AG04450 (cell line): ENCODE results near the gene MYO1A. TPM values are rescaled to one million over a fixed set of nuclear protein-coding genes. Genes with fewer than 3 reads are reported as not detected.

ENCODE experiments used
- CTCF ChIA-PET: fragments of 300-600, 350-600 bp; formaldehyde crosslinking; extraction: SDS; loops from one replicate; lab custom pipeline; 2022; ENCODE audit warnings: antibody characterized with exemption, inconsistent platforms; lab: Charles Lee
- POLR2A ChIA-PET: fragments of 350-600 bp; formaldehyde crosslinking; extraction: SDS; loops from one replicate; lab custom pipeline; 2021; ENCODE audit warnings: antibody characterized with exemption, inconsistent platforms; lab: Yijun Ruan, JAX
- DNase-seq: peaks from one replicate; pipeline ENCODE4 v3.0.0-alpha.2; 2011; ENCODE audit warnings: low read depth, low spot score
- H3K27ac ChIP-seq: one replicate; pipeline ENCODE4 v1.5.1; 2012; ENCODE audit warnings: low read depth, low read length, control low read depth
- H3K27me3 ChIP-seq: one replicate; pipeline ENCODE4 v1.6.0; 2012; ENCODE audit warnings: low read length; ENCODE audit not compliant: control insufficient read depth, insufficient read depth
- H3K4me3 ChIP-seq: 2 replicates; pipeline ENCODE4 v1.5.1; 2011; ENCODE audit warnings: mild to moderate bottlenecking, low read depth, low read length, control low read depth
- H3K9me3 ChIP-seq: 2 replicates; pipeline ENCODE4 v1.5.1; 2012; ENCODE audit warnings: low read length; ENCODE audit not compliant: control insufficient read depth, insufficient read depth
- polyA plus RNA-seq: library from polyadenylated mRNA; depleted of rRNA; stranded (reverse); fragments of >200 nt; gene quantifications from 2 replicates; pipeline ENCODE4 v1.2.3, GENCODE V29; 2011
- TF ChIP-seq, protein P1 (sequence below): IDR thresholded peaks from 2 replicates; pipeline ENCODE4 v1.5.1; 2011; ENCODE audit warnings: low read depth, low read length, control low read depth, inconsistent platforms

MYO1A gene
- polyA plus RNA-seq, 1 experiment: not detected

DNA sequence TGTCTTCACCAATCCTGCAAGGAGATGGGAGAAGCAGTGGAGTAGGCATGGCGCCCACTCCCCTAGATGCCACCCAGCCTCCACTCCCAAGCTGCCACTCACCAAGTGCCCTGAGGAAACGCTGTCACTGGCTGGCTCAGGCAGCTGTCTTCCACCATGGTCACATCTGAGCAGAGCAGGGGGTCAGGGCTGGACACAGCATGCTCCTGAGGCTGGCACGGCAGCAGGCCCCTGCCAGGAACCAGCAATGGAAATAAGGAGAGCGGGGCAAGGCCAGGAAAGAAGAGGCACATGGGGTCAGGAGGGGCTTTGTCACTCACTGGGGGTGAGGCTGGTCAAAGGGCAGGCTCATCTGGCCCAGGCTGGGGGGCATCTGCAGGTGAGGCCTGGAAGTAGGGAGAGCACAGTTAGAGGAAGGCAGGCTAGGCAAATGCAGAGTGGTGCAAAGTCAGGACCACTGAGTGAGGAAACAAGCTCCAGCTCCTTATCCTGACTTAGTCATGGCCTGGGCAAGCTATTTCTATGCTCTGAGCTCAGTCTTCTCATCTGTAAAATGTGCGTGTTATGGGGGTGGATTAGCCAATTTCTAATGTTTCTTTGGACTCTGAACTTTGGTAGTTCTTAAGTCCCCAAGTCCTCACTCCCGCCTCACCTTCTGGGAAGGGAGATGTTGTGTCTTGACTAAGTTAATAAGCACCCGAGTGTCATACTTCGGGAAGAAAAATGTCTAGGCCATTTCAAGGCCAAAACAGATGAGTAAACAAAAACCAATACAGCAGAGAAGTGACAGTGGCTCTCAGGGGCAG, 47.0 kb upstream of the MYO1A start:
- H3K27ac ChIP-seq: peak overlapping the region; percentile 31

DNA sequence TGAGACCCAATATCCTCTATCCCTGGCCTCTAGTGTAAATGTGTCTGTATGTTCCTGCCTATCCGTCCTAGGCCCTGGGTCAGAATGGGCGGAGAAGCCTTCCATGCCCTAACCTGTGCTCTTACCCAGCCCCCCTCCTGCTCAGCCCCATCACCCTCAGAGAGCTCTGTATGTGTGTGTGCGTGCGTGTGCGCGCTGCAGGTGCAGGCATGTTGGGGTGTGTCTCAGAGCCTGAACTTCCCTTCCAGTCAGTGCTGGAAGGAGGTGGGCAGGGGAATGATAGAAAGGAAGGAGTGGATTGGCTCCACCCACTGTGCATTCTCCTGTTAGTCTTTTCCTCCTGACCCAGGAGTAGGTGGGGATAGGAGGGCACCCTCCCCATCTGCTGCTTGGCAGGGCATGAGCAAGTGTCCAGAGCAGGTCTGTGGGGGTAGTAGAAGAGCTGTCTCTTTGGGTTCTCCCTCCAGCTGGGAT, 46.2 kb upstream of the MYO1A start:
- POLR2A ChIA-PET: interaction anchor here (1.6 to 13.0 kb wide), 2 partner anchors 11 to 87 kb away, joined by 7 to 258 read pairs; partner anchors contain the start of gene STAT6
- H3K27ac ChIP-seq: peak overlapping the region; percentile 31
- H3K4me3 ChIP-seq: no peak overlapping the region
- H3K9me3 ChIP-seq: no peaks in the 10 kb centered on the region
- no peaks in the 10 kb centered on the region for H3K27me3 ChIP-seq
- CTCF ChIA-PET: interaction anchor here (1.1 to 1.7 kb wide), 2 partner anchors 16 to 17 kb away, joined by 3 to 8 read pairs; no protein-coding TSS in a partner anchor
- DNase-seq: no peak
- TF ChIP-seq, protein P1, sequence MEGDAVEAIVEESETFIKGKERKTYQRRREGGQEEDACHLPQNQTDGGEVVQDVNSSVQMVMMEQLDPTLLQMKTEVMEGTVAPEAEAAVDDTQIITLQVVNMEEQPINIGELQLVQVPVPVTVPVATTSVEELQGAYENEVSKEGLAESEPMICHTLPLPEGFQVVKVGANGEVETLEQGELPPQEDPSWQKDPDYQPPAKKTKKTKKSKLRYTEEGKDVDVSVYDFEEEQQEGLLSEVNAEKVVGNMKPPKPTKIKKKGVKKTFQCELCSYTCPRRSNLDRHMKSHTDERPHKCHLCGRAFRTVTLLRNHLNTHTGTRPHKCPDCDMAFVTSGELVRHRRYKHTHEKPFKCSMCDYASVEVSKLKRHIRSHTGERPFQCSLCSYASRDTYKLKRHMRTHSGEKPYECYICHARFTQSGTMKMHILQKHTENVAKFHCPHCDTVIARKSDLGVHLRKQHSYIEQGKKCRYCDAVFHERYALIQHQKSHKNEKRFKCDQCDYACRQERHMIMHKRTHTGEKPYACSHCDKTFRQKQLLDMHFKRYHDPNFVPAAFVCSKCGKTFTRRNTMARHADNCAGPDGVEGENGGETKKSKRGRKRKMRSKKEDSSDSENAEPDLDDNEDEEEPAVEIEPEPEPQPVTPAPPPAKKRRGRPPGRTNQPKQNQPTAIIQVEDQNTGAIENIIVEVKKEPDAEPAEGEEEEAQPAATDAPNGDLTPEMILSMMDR: no peak

More for the DNA sequence above, 47.0 kb upstream of the MYO1A start:
- Histone ChIP-seq H3K27me3 (no peaks in the 10 kb centered on the region), H3K9me3 (no peaks in the 10 kb centered on the region), H3K4me3 (no peak overlapping the region)
- DNase-seq: no peak
- POLR2A ChIA-PET: interaction anchor here (1.6 to 13.0 kb wide), 3 partner anchors 9 to 86 kb away, joined by 6 to 258 read pairs (median 7); partner anchors contain the start of gene STAT6
- TF ChIP-seq, protein P1: no peak
- CTCF ChIA-PET: interaction anchor here (0.6 to 1.7 kb wide), 4 partner anchors 15 to 88 kb away, joined by 3 to 8 read pairs (median 6); no protein-coding TSS in a partner anchor

GRCh38 chr12:57095440-57095839, 45.5 kb upstream of the MYO1A start:
- H3K27me3 ChIP-seq: no peaks in the 10 kb centered on the region
- DNase-seq: no peak
- TF ChIP-seq, protein P1: no peak
- POLR2A ChIA-PET: interaction anchor here (1.6 to 13.0 kb wide), 2 partner anchors 12 to 87 kb away, joined by 7 to 258 read pairs; partner anchors contain the start of gene STAT6
- H3K9me3 ChIP-seq: no peaks in the 10 kb centered on the region
- H3K27ac ChIP-seq: peak overlapping the region; percentile 57
- no peak overlapping the region for H3K4me3 ChIP-seq
- CTCF ChIA-PET: interaction anchor here (0.6 to 1.1 kb wide), 2 partner anchors 14 to 16 kb away, joined by 3 to 5 read pairs; no protein-coding TSS in a partner anchor

- POLR2A ChIA-PET: interaction anchor here (0.6 to 13.0 kb wide), 9 partner anchors 13 to 414 kb away, joined by 3 to 258 read pairs (median 4); partner anchors contain the start of genes LRP1, NACA, NEMP1 and STAT6
- TF ChIP-seq, protein P1: no peak
- CTCF ChIA-PET: interaction anchor here (0.6 to 3.4 kb wide), 11 partner anchors 11 to 552 kb away, joined by 3 to 27 read pairs (median 5); partner anchors contain the start of gene STAT6
These were observed 44.6 kb upstream of the MYO1A start for GRCh38 chr12:57094208-57095160.

More at GRCh38 chr12:57094208-57095160, 44.6 kb upstream of the MYO1A start:
- DNase-seq: no peak
- Histone ChIP-seq H3K9me3 (no peaks in the 10 kb centered on the region; the same call in 1 of the 2 replicates), H3K4me3 (peak overlapping the region; percentile 17; the same call in 1 of the 2 replicates), H3K27me3 (no peaks in the 10 kb centered on the region), H3K27ac (peak overlapping the region; percentile 73)
